ENCODE data around the gene NRP1.

GRCh38 chr10:33216661-33217427 is 117.6 kb downstream of the NRP1 start:
- TF ChIP-seq POLR2A (IDR thresholded peaks at IDR 0.05) (no peak), CTCF (IDR thresholded peaks at IDR 0.05) (no peak)
